Cardiac septum (tissue), 1 donor: ENCODE data around the gene SYNGR1. TPM values are rescaled to one million over a fixed set of nuclear protein-coding genes. Genes with fewer than 3 reads are reported as not detected.

Experiments used
- DNase-seq: peaks from one replicate; pipeline ENCODE4 v3.0.0-alpha.2; 2020; ENCODE audit warnings: low spot score
- intact Hi-C: fragments of 100-400 bp; cut with DNase I; formaldehyde crosslinking; loops from one replicate; pipeline ENCODE4 v1.14.0; 2022
- long read RNA-seq: library from polyadenylated mRNA; unstranded; transcript quantifications from one replicate; pipeline ENCODE4 v2.0.0, GENCODE V29; 2021
- total RNA-seq: library from RNA; stranded (reverse); fragmentation: NEBNext Ultra II Directional; extraction: Animal tissue kit (Norgen Biotek cat#: 25700); gene quantifications from one replicate; pipeline ENCODE4 v1.2.1, GENCODE V29; 2021
- donor health status: DM: no; HTN: no; CAD: no.

SYNGR1 gene
- 41.1 TPM for total RNA-seq
- long read RNA-seq, full-length matches to known transcripts: 80 of 124 reads
- long read RNA-seq, partial matches to known transcripts: 12 of 124 reads
- long read RNA-seq, other reads (novel, unspliced or antisense): 32 of 124 reads

GRCh38 chr22:39349967-39350726 is at the start of gene SYNGR1:
Gene SYNGR1 (plus strand): TSS chr22:39349991. CDS start chr22:39350011, 20 bp downstream.
- DNase-seq: no peak

GRCh38 chr22:39300186-39300830 is 49.5 kb upstream of the SYNGR1 start:
- DNase-seq: no peak
- intact Hi-C loops: no loop called here

More at GRCh38 chr22:39349967-39350726, at the start of gene SYNGR1:
- intact Hi-C loops: no loop called here

GRCh38 chr22:39301108-39301507 is 48.7 kb upstream of the SYNGR1 start:
- no peak for DNase-seq
- intact Hi-C loops: no loop called here

- intact Hi-C loops: no loop called here
- no peak for DNase-seq
Measured at GRCh38 chr22:39301926-39302325, 47.9 kb upstream of the SYNGR1 start.

- intact Hi-C loops: no loop called here
- no peak for DNase-seq
Measured at GRCh38 chr22:39302431-39302960, 47.3 kb upstream of the SYNGR1 start.

GRCh38 chr22:39303358-39303757 is 46.4 kb upstream of the SYNGR1 start:
- intact Hi-C loops: no loop called here
- DNase-seq: no peak

GRCh38 chr22:39303892-39304671 is 45.7 kb upstream of the SYNGR1 start:
- no peak for DNase-seq
- intact Hi-C loops: no loop called here

- intact Hi-C loops: no loop called here
- no peak for DNase-seq
Measured at GRCh38 chr22:39306456-39307361, 43.1 kb upstream of the SYNGR1 start.

GRCh38 chr22:39308614-39309363 is 41.0 kb upstream of the SYNGR1 start:
- intact Hi-C loops: no loop called here
- DNase-seq: no peak

- DNase-seq: no peak
Measured at GRCh38 chr22:39309364-39309861, 40.4 kb upstream of the SYNGR1 start.

GRCh38 chr22:39309881-39310714 is 39.7 kb upstream of the SYNGR1 start:
- DNase-seq: no peak
- intact Hi-C loops: loop anchor here (5.0 to 10.0 kb wide), 2 partner anchors 73 to 295 kb away; partner anchors contain the start of gene APOBEC3C

More at GRCh38 chr22:39309364-39309861, 40.4 kb upstream of the SYNGR1 start:
- intact Hi-C loops: no loop called here

GRCh38 chr22:39311592-39312400 is 38.0 kb upstream of the SYNGR1 start:
- intact Hi-C loops: loop anchor here (1.0 to 10.0 kb wide), 3 partner anchors 74 to 297 kb away; partner anchors contain the start of gene APOBEC3C
- DNase-seq: no peak

GRCh38 chr22:39312410-39312809 is 37.4 kb upstream of the SYNGR1 start:
- DNase-seq: no peak
- intact Hi-C loops: loop anchor here (5.0 to 10.0 kb wide), 2 partner anchors 75 to 298 kb away; partner anchors contain the start of gene APOBEC3C

- intact Hi-C loops: loop anchor here (5.0 to 10.0 kb wide), 2 partner anchors 76 to 299 kb away; partner anchors contain the start of gene APOBEC3C
- DNase-seq: no peak
Measured at GRCh38 chr22:39313258-39314001, 36.4 kb upstream of the SYNGR1 start.
